Astrocyte (in vitro differentiated cells and primary cell): ENCODE measurements around the gene TMEM42.

Source experiments
- EZH2 ChIP-seq: IDR thresholded peaks from 2 replicates; pipeline ENCODE4 v1.6.1; 2012; ENCODE audit warnings: mild to moderate bottlenecking, low read length, inconsistent platforms; ENCODE audit not compliant: insufficient read depth
- TF ChIP-seq, protein P1 (sequence below): IDR thresholded peaks from 2 replicates; pipeline ENCODE4 v1.5.1; 2011; ENCODE audit warnings: low read depth, mild to moderate bottlenecking, inconsistent platforms, low read length, moderate library complexity; ENCODE audit not compliant: insufficient read depth

DNA sequence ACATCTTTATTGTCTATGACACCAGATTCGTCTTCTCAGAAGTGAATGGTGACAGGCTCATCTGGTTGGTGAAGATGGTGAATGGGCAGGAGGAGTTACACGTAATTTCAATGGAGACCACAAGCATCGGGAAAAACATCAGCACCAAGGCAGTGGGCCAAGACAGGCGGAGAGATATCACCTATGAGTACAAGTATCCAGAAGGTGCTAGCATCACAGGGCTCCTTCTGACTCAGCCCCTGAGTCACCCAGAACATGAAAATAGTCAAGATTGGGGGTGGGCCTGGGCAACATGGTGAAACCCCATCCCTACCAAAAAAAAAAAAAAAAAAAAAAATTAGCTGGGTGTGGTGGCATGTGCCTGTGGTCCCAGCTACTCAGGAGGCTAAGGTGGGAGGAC, 45.3 kb downstream of the TMEM42 start:
- TF ChIP-seq, protein P1, sequence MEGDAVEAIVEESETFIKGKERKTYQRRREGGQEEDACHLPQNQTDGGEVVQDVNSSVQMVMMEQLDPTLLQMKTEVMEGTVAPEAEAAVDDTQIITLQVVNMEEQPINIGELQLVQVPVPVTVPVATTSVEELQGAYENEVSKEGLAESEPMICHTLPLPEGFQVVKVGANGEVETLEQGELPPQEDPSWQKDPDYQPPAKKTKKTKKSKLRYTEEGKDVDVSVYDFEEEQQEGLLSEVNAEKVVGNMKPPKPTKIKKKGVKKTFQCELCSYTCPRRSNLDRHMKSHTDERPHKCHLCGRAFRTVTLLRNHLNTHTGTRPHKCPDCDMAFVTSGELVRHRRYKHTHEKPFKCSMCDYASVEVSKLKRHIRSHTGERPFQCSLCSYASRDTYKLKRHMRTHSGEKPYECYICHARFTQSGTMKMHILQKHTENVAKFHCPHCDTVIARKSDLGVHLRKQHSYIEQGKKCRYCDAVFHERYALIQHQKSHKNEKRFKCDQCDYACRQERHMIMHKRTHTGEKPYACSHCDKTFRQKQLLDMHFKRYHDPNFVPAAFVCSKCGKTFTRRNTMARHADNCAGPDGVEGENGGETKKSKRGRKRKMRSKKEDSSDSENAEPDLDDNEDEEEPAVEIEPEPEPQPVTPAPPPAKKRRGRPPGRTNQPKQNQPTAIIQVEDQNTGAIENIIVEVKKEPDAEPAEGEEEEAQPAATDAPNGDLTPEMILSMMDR = no peak
- no peak for TF ChIP-seq EZH2
